Activated CD8-positive, alpha-beta T cell treated with anti-CD3 and anti-CD28 coated beads for 36 hours (primary cell): Measurements from ENCODE around the gene ARPC1A. TPM values are rescaled to one million over a fixed set of nuclear protein-coding genes. Genes with fewer than 3 reads are reported as not detected.
"Not testable (repeated sequence)": the region's sequence is repeated elsewhere in the genome, so short reads cannot be mapped to it uniquely, and the experiment has no call there.

Experiments used
- ATAC-seq: fragments of 200-7000 bp; cut with Tn5 transposase; one replicate; pipeline ENCODE4 v1.10.0; 2021; ENCODE audit warnings: mild to moderate bottlenecking, moderate library complexity
- CTCF ChIA-PET: fragments of 350-600 bp; sonication (Branson Sonifier 250); formaldehyde crosslinking; loops from one replicate; lab custom pipeline; 2021; ENCODE audit warnings: antibody characterized with exemption; lab: Charles Lee
- POLR2A ChIA-PET: fragments of 350-600 bp; sonication (Branson Sonifier 250); formaldehyde crosslinking; loops from one replicate; lab custom pipeline; 2021; ENCODE audit warnings: antibody characterized with exemption; lab: Charles Lee
- DNase-seq: peaks from one replicate; pipeline ENCODE4 v3.0.0-alpha.2; 2020
- H3K27ac Mint-ChIP-seq: one replicate; pipeline ENCODE4 v1.8.0; 2021; ENCODE audit warnings: mild to moderate bottlenecking, mixed read lengths
- H3K27me3 Mint-ChIP-seq: one replicate; pipeline ENCODE4 v1.8.0; 2021; ENCODE audit warnings: mixed read lengths
- H3K36me3 Mint-ChIP-seq: one replicate; pipeline ENCODE4 v1.8.0; 2021; ENCODE audit warnings: low read depth, mixed read lengths
- H3K4me1 Mint-ChIP-seq: one replicate; pipeline ENCODE4 v1.8.0; 2021; ENCODE audit warnings: low read depth, mixed read lengths
- H3K4me3 Mint-ChIP-seq: one replicate; pipeline ENCODE4 v1.8.0; 2021; ENCODE audit warnings: mild to moderate bottlenecking, moderate library complexity, mixed read lengths
- H3K9me3 Mint-ChIP-seq: one replicate; pipeline ENCODE4 v1.8.0; 2021; ENCODE audit warnings: mixed read lengths
- intact Hi-C: fragments of 100-400 bp; cut with micrococcal nuclease; formaldehyde crosslinking; loops from one replicate; pipeline ENCODE4 v1.10.0; 2022
- total RNA-seq, 2 experiments: library from RNA; stranded (reverse); gene quantifications; one replicate each; pipeline ENCODE4 v1.2.3, GENCODE V29; 2021
- TF ChIP-seq, protein P1 (sequence below): fragments of 200-600 bp; IDR thresholded peaks from one replicate; pipeline ENCODE4 v1.8.0; 2022; ENCODE audit warnings: antibody characterized with exemption, mild to moderate bottlenecking

The ARPC1A gene
- total RNA-seq, 2 experiments from 2014 or later, result 45.4 to 45.8 TPM

DNA sequence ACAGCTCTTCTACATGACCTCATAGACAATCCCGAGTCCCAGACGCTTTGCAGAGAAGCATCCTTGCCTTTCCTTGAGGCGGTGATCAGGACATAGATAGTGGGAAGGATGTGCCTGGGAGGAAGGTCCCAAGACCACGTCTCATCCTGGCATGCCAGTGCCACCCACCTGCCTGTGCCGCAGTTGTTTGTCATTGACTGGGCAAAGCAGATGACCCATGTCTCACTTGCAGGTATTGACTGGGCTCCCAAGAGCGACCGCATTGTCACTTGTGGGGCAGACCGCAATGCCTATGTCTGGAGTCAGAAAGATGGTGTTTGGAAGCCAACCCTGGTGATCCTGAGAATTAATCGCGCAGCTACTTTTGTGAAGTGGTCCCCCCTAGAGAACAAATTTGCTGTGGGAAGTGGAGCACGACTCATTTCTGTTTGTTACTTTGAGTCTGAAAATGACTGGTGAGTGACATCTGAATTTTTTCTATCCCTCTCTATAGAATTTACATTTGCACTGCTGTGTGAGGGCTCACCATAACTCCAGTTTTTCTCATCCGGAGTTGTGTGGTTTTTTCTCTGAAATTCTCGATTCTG is 18.5 kb downstream of the ARPC1A start:
- ChIA-PET POLR2A (no interaction called here), CTCF (no interaction called here)
- Mint-ChIP-seq H3K4me1 (peaks cover 4% of the 10 kb centered on the region), H3K4me3 (no peak overlapping the region), H3K9me3 (no peaks in the 10 kb centered on the region), H3K27ac (peak overlapping the region; percentile 16), H3K36me3 (peaks cover 40% of the 10 kb centered on the region), H3K27me3 (no peaks in the 10 kb centered on the region)
- ATAC-seq (no peak), DNase-seq (no peak)
- intact Hi-C loops, result no loop called here
- TF ChIP-seq, protein P1, sequence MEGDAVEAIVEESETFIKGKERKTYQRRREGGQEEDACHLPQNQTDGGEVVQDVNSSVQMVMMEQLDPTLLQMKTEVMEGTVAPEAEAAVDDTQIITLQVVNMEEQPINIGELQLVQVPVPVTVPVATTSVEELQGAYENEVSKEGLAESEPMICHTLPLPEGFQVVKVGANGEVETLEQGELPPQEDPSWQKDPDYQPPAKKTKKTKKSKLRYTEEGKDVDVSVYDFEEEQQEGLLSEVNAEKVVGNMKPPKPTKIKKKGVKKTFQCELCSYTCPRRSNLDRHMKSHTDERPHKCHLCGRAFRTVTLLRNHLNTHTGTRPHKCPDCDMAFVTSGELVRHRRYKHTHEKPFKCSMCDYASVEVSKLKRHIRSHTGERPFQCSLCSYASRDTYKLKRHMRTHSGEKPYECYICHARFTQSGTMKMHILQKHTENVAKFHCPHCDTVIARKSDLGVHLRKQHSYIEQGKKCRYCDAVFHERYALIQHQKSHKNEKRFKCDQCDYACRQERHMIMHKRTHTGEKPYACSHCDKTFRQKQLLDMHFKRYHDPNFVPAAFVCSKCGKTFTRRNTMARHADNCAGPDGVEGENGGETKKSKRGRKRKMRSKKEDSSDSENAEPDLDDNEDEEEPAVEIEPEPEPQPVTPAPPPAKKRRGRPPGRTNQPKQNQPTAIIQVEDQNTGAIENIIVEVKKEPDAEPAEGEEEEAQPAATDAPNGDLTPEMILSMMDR, result no peak

DNA sequence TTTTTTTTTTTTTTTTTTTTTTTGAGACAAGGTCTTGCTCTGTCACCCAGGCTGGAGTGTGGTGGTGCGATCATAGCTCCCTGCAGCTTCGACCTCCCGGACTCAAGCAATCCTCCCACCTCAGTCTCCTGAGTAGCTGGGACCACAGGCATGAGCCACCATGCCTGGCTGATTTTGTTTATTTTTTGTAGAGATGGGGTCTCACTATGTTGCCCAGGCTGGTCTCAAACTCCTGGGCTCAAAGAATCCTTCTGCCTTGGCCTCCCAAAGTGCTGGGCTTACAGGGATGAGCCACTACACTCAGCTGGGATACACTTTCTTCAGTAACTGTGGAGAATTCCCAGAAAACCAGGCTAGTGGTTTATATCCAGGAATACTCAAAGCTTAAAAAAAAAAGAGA is 24.9 kb downstream of the ARPC1A start:
- Mint-ChIP-seq H3K36me3 (peaks cover 35% of the 10 kb centered on the region), H3K27ac (peak overlapping the region; percentile 42)

DNA sequence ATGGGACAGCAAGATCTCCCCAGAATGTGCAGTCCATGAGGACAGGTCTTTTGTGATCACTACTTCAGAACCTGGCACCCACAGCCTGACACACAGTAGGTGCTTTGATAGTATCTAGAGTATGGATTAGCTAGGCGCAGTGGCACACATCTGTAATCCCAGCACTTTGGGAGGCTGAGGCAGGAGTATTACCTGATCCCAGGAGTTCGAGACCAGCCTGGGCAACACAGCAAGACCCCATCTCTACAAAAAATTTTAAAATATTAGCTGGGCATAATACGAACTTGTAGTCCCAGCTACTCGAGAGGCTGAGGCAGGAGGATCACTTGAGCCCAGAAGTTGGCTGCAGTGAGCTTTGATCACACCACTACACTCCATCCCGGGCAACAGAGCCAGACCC is 26.5 kb downstream of the ARPC1A start:
- Mint-ChIP-seq H3K4me3 (no peak overlapping the region), H3K27ac (no peak overlapping the region), H3K9me3 (no peaks in the 10 kb centered on the region), H3K36me3 (peaks cover 35% of the 10 kb centered on the region), H3K27me3 (no peaks in the 10 kb centered on the region), H3K4me1 (no peaks in the 10 kb centered on the region)
- no peak for ATAC-seq
- intact Hi-C loops, result no loop called here
- POLR2A ChIA-PET, result interaction anchor here (1.0 kb wide), 1 partner anchor 86 kb away, joined by 3 read pairs; no protein-coding TSS in a partner anchor
- CTCF ChIA-PET, result no interaction called here
- DNase-seq, result no peak
- TF ChIP-seq, protein P1, result no peak

More for the DNA sequence above, 24.9 kb downstream of the ARPC1A start:
- H3K4me1 Mint-ChIP-seq, H3K4me3 Mint-ChIP-seq, intact Hi-C loops, H3K9me3 Mint-ChIP-seq, DNase-seq, H3K27me3 Mint-ChIP-seq, ATAC-seq: not testable (repeated sequence)
- ChIA-PET CTCF (interaction anchor here (1.5 kb wide), 1 partner anchor 15 kb away, joined by 3 read pairs; no protein-coding TSS in a partner anchor), POLR2A (interaction anchor here (1.5 kb wide), 1 partner anchor 10 kb away, joined by 4 read pairs; no protein-coding TSS in a partner anchor)

DNA sequence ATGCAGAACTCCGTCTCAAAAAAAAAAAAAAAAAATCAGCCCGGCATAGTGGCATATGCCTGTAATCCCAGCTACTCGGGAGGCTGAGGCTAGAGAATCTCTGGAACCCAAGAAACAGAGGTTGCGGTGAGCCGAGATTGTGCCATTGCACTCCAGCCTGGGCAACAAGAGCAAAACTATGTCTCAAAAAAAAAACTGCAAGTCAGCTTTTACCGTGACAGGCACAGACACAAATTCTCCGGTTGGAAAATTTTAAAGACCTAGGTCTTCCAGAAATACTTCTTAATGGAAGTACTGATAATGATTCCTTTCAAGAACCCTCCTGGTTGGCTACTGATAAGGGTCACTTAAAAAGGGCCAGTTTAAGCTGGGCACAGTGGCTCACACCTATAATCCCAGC is 29.4 kb downstream of the ARPC1A start:
- H3K9me3 Mint-ChIP-seq, result no peaks in the 10 kb centered on the region
- H3K4me3 Mint-ChIP-seq, result no peak overlapping the region
- ChIA-PET CTCF (no interaction called here), POLR2A (no interaction called here)
- H3K36me3 Mint-ChIP-seq, result peaks cover 37% of the 10 kb centered on the region
- TF ChIP-seq, protein P1, result no peak
- intact Hi-C loops, result no loop called here
- no peak overlapping the region for H3K27ac Mint-ChIP-seq
- ATAC-seq (no peak), DNase-seq (no peak)
- no peaks in the 10 kb centered on the region for H3K4me1 Mint-ChIP-seq
- H3K27me3 Mint-ChIP-seq, result no peaks in the 10 kb centered on the region

DNA sequence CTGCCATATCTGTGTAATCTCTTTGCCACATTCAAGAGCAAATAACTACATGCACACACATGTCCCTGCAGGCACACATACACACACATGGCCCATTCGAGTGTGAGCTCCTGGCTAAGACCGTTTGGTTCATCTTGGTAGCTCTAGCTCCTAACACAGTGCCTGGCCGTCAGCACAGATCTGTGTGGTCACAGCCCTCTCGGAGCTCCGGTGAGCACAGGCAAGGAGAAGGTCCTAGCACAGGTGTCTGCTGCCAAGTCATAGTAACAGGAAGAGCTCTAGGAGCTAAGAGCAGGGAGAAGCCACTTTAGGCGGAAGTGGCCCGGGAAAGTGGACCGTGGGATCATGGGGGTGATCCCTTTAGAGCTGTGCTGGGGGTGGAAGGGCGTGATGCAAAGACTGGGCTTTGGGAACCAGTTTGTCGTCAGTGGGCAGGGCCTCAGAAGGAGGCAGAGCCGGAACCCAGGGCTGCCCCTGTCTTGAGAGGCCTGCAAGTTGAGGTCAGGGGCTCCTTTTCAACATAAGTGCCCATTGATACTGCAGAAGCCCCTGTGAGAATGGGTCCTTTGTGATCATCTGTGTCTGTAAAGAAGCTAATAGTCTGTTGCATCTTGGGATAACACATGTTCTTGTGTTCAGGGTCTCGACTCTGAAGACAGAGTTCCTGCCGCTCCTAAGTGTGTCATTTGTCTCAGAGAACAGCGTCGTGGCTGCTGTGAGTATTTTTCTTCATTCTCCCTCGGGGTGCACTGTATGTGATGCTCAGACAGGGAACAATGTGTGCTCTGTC is 32.2 kb downstream of the ARPC1A start:
- intact Hi-C loops, result no loop called here
- H3K9me3 Mint-ChIP-seq, result no peaks in the 10 kb centered on the region
- peaks cover 3% of the 10 kb centered on the region for H3K4me1 Mint-ChIP-seq
- H3K4me3 Mint-ChIP-seq, result no peak overlapping the region
- no peak for DNase-seq
- ChIA-PET POLR2A (interaction anchor here (0.8 kb wide), 1 partner anchor 43 kb away, joined by 3 read pairs; no protein-coding TSS in a partner anchor), CTCF (interaction anchor here (0.6 to 0.7 kb wide), 2 partner anchors 32 to 180 kb away, joined by 3 to 4 read pairs; no protein-coding TSS in a partner anchor)
- peaks cover 32% of the 10 kb centered on the region for H3K36me3 Mint-ChIP-seq
- no peak overlapping the region for H3K27ac Mint-ChIP-seq
- no peaks in the 10 kb centered on the region for H3K27me3 Mint-ChIP-seq
- TF ChIP-seq, protein P1, result no peak
- no peak for ATAC-seq

DNA sequence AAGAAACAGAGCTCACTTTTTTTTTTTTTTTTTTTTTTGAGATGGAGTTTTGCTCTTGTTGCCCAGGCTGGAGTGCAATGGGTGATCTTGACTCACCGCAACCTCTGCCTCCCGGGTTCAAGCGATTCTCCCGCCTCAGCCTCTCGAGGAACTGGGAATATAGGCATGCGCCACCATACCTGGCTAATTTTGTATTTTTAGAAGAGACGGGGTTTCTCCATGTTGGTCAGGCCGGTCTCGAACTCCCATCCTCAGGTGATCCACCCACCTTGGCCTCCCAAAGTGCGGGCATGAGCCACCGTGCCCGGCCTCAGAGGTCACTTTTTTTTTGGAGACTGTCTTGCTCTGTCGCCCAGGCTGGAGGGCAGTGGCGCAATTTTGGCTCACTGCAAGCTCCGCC is 32.8 kb downstream of the ARPC1A start:
- H3K27me3 Mint-ChIP-seq, intact Hi-C loops, H3K9me3 Mint-ChIP-seq, H3K4me3 Mint-ChIP-seq, H3K27ac Mint-ChIP-seq, H3K4me1 Mint-ChIP-seq, POLR2A ChIA-PET, ATAC-seq, DNase-seq: not testable (repeated sequence)
- H3K36me3 Mint-ChIP-seq, result peaks cover 36% of the 10 kb centered on the region
- CTCF ChIA-PET, result interaction anchor here (0.6 to 0.7 kb wide), 2 partner anchors 32 to 179 kb away, joined by 3 to 4 read pairs; no protein-coding TSS in a partner anchor
